H1 (cell line): ENCODE results near the gene GRM4. TPM values are rescaled to one million over a fixed set of nuclear protein-coding genes. Genes with fewer than 3 reads are reported as not detected.

Experiments used
- CTCF ChIA-PET: fragments of 300-600 bp; sonication (Branson Sonifier 250); formaldehyde crosslinking; loops from one replicate; lab custom pipeline; 2021; ENCODE audit not compliant: partially characterized antibody; lab: Charles Lee
- POLR2A ChIA-PET: fragments of 300-600 bp; sonication (Branson Sonifier 250); formaldehyde crosslinking; loops from one replicate; lab custom pipeline; 2021; ENCODE audit warnings: inconsistent platforms; ENCODE audit not compliant: partially characterized antibody; lab: Charles Lee
- DNase-seq, 2 experiments: peaks; one replicate each; pipeline versions ENCODE4 v3.0.0 to v3.0.0-alpha.2; 2010 to 2022; ENCODE audit warnings: low spot score in 2 of 2, low read depth in 1 of 2, mixed read lengths in 1 of 2
- FAIRE-seq: peaks from 2 replicates; lab custom pipeline; 2011; peaks lifted over from hg19 to GRCh38; lab: Jason Lieb, UNC
- H2AFZ ChIP-seq: 2 replicates; pipeline ENCODE4 v1.8.1; 2012; ENCODE audit warnings: low read length, inconsistent platforms
- H2AK5ac ChIP-seq: 2 replicates; pipeline ENCODE4 v1.6.1; 2013; ENCODE audit warnings: low read depth, low read length
- H2BK120ac ChIP-seq: replicated peaks from 2 replicates; pipeline ENCODE3; 2013; ENCODE audit warnings: low read depth, low read length, inconsistent platforms
- H2BK12ac ChIP-seq: 2 replicates; pipeline ENCODE4 v1.6.1; 2013; ENCODE audit warnings: low read depth, low read length
- H2BK15ac ChIP-seq: 2 replicates; pipeline ENCODE4 v1.6.1; 2013; ENCODE audit warnings: low read length
- H2BK20ac ChIP-seq: 2 replicates; pipeline ENCODE4 v1.6.1; 2013; ENCODE audit warnings: low read length
- H2BK5ac ChIP-seq: 2 replicates; pipeline ENCODE4 v1.6.1; 2013; ENCODE audit warnings: low read depth, low read length
- H3K14ac ChIP-seq: 2 replicates; pipeline ENCODE4 v1.6.1; 2013; ENCODE audit warnings: inconsistent platforms; ENCODE audit not compliant: insufficient read length
- H3K18ac ChIP-seq: 2 replicates; pipeline ENCODE4 v1.6.1; 2013; ENCODE audit warnings: low read length; ENCODE audit errors: extremely low read depth
- H3K23ac ChIP-seq: 2 replicates; pipeline ENCODE4 v1.6.1; 2013; ENCODE audit warnings: inconsistent platforms; ENCODE audit not compliant: insufficient read length
- H3K23me2 ChIP-seq: 2 replicates; pipeline ENCODE4 v1.6.1; 2013; ENCODE audit warnings: low read depth, low read length
- H3K27ac ChIP-seq: 2 replicates; pipeline ENCODE4 v1.6.1; 2011; ENCODE audit warnings: low read depth, low read length, inconsistent platforms
- H3K27me3 ChIP-seq, 4 experiments: replicated peaks in 1 of 4; 1 replicate in 1 of 4; 2 replicates in 3 of 4; pipeline versions ENCODE4 v1.6.1 to v1.8.1; 2011 to 2013; ENCODE audit warnings: low read length in 3 of 4, mild to moderate bottlenecking in 3 of 4, inconsistent platforms in 2 of 4, mixed read lengths in 2 of 4, moderate library complexity in 1 of 4; ENCODE audit not compliant: control insufficient read depth in 3 of 4, insufficient read depth in 3 of 4; ENCODE audit errors: extremely low read depth in 1 of 4
- H3K36me3 ChIP-seq, 4 experiments: 2 replicates each; pipeline versions ENCODE4 v1.6.1 to v1.8.1; 2011 to 2013; ENCODE audit warnings: mild to moderate bottlenecking in 4 of 4, low read length in 3 of 4, moderate library complexity in 2 of 4, control low read depth in 1 of 4, inconsistent platforms in 1 of 4; ENCODE audit not compliant: insufficient read depth in 4 of 4, control insufficient read depth in 2 of 4
- H3K4ac ChIP-seq: replicated peaks from 2 replicates; pipeline ENCODE3; 2013; ENCODE audit warnings: low read length, low read depth, mixed read lengths, inconsistent platforms; ENCODE audit not compliant: insufficient read length
- H3K4me1 ChIP-seq, 4 experiments: replicated peaks in 1 of 4; 1 replicate in 1 of 4; 2 replicates in 3 of 4; pipeline versions ENCODE4 v1.6.1 to v1.8.1; 2011 to 2013; ENCODE audit warnings: low read length in 3 of 4, inconsistent platforms in 2 of 4, mixed read lengths in 1 of 4; ENCODE audit not compliant: insufficient read depth in 4 of 4, control insufficient read depth in 3 of 4
- H3K4me2 ChIP-seq, 2 experiments: 2 replicates each; pipeline versions ENCODE4 v1.6.1 to v1.8.1; 2011 to 2013; ENCODE audit warnings: low read depth in 2 of 2, low read length in 2 of 2, control low read depth in 1 of 2, inconsistent platforms in 1 of 2, mild to moderate bottlenecking in 1 of 2; ENCODE audit not compliant: insufficient read depth in 1 of 2
- H3K4me3 ChIP-seq, 4 experiments: fragments of 200-600, 300-600 bp in 1 of 4; sonication (generic), shearing (Covaris generic), sonication (Bioruptor Twin) in 1 of 4; 2 replicates each; pipeline versions ENCODE4 v1.5.1 to v1.8.1; 2011 to 2016; ENCODE audit warnings: low read length in 4 of 4, low read depth in 3 of 4, control low read depth in 2 of 4, inconsistent platforms in 2 of 4, mild to moderate bottlenecking in 2 of 4, mixed read lengths in 1 of 4, moderate library complexity in 1 of 4; ENCODE audit not compliant: insufficient read depth in 2 of 4; ENCODE audit errors: extremely low read depth in 1 of 4
- H3K56ac ChIP-seq: replicated peaks from 2 replicates; pipeline ENCODE3; 2013; ENCODE audit warnings: low read depth, mild to moderate bottlenecking, mixed read lengths, low read length, inconsistent platforms; ENCODE audit not compliant: insufficient read length
- H3K79me1 ChIP-seq: 2 replicates; pipeline ENCODE4 v1.6.1; 2013; ENCODE audit warnings: low read depth, low read length, control low read depth
- H3K79me2 ChIP-seq, 2 experiments: 2 replicates each; pipeline versions ENCODE4 v1.6.1 to v1.8.1; 2012 to 2013; ENCODE audit warnings: low read length in 2 of 2, mild to moderate bottlenecking in 2 of 2, inconsistent platforms in 1 of 2; ENCODE audit not compliant: insufficient read depth in 2 of 2, control insufficient read depth in 1 of 2
- H3K9ac ChIP-seq, 4 experiments: replicated peaks in 1 of 4; 1 replicate in 1 of 4; 2 replicates in 3 of 4; pipeline versions ENCODE4 v1.6.1 to v1.8.1; 2011 to 2013; ENCODE audit warnings: low read depth in 3 of 4, low read length in 3 of 4, control low read depth in 2 of 4, mild to moderate bottlenecking in 2 of 4, moderate library complexity in 2 of 4, inconsistent platforms in 1 of 4; ENCODE audit errors: extremely low read depth in 1 of 4
- H3K9me3 ChIP-seq, 2 experiments: 2 replicates each; pipeline versions ENCODE4 v1.6.1 to v1.8.1; 2012 to 2013; ENCODE audit warnings: mild to moderate bottlenecking in 2 of 2, moderate library complexity in 2 of 2, control low read depth in 1 of 2, inconsistent platforms in 1 of 2, low read depth in 1 of 2, low read length in 1 of 2, mixed read lengths in 1 of 2; ENCODE audit not compliant: insufficient read depth in 2 of 2
- H4K20me1 ChIP-seq, 2 experiments: replicated peaks in 1 of 2; 2 replicates each; pipeline versions ENCODE3 to v1.8.1; 2011 to 2013; ENCODE audit warnings: inconsistent platforms in 2 of 2, low read length in 2 of 2, mild to moderate bottlenecking in 1 of 2; ENCODE audit not compliant: insufficient read depth in 2 of 2, control insufficient read depth in 1 of 2
- H4K5ac ChIP-seq: 2 replicates; pipeline ENCODE4 v1.6.1; 2013; ENCODE audit warnings: low read length, low read depth, mixed read lengths, inconsistent platforms; ENCODE audit not compliant: insufficient read length
- H4K8ac ChIP-seq: 2 replicates; pipeline ENCODE4 v1.8.0; 2013; ENCODE audit warnings: mild to moderate bottlenecking, moderate library complexity, low read length, inconsistent platforms; ENCODE audit not compliant: insufficient read depth; ENCODE audit errors: extremely low read depth
- H4K91ac ChIP-seq: replicated peaks from 2 replicates; pipeline ENCODE3; 2013; ENCODE audit warnings: low read length, mixed read lengths, inconsistent platforms; ENCODE audit not compliant: insufficient read length
- CHD1 ChIP-seq: IDR thresholded peaks from 2 replicates; pipeline ENCODE4 v1.6.1; 2012; ENCODE audit warnings: low read depth, low read length, improper control_type of control experiment
- CHD2 ChIP-seq: IDR thresholded peaks from 2 replicates; pipeline ENCODE4 v1.6.1; 2012; ENCODE audit warnings: low read length, improper control_type of control experiment
- CREB1 ChIP-seq: IDR thresholded peaks from 2 replicates; pipeline ENCODE4 v1.6.1; 2012; ENCODE audit warnings: inconsistent platforms
- KDM1A ChIP-seq: fragments of 200-600, 300-600 bp; sonication (generic); IDR thresholded peaks from 2 replicates; pipeline ENCODE4 v1.7.1; 2016; ENCODE audit warnings: mild to moderate bottlenecking, low read length, borderline replicate concordance
- POLR2A ChIP-seq, 2 experiments: IDR thresholded peaks; 1 replicate in 1 of 2; 2 replicates in 1 of 2; pipeline ENCODE4 v1.6.1; 2011; ENCODE audit warnings: low read depth in 2 of 2, low read length in 2 of 2, mild to moderate bottlenecking in 2 of 2; ENCODE audit errors: control extremely low read depth in 1 of 2
- TEAD4 ChIP-seq: IDR thresholded peaks from 2 replicates; pipeline ENCODE4 v1.6.1; 2012; ENCODE audit warnings: low read depth, low read length, inconsistent platforms, mixed read lengths
- WGBS, 2 experiments: shearing (Covaris generic) in 1 of 2; methylation state at CpG; one replicate each; pipeline versions ENCODE4 v1.1.6 to v1.1.7; 2013 to 2015; ENCODE audit warnings: low lambda C conversion rate in 2 of 2, mixed read lengths in 2 of 2, inconsistent platforms in 1 of 2, low coverage in 1 of 2, missing lambda C conversion rate in 1 of 2; ENCODE audit not compliant: insufficient replicate concordance in 2 of 2, insufficient coverage in 1 of 2, insufficient read length in 1 of 2; ENCODE audit errors: extremely low coverage in 1 of 2, missing lambda C conversion rate in 1 of 2; 5-methylcytosine and 5-hydroxymethylcytosine counted together
- polyA plus RNA-seq, 7 experiments: library from polyadenylated mRNA; depleted of rRNA in 3 of 7; stranded (reverse) in 5 of 7; unstranded in 2 of 7; fragments of >200 nt in 5 of 7; fragments of 200-250 nt in 2 of 7; gene quantifications; 1 replicate in 5 of 7; 2 replicates in 1 of 7; 4 replicates in 1 of 7; pipeline versions ENCODE4 v1.2.1 to v1.2.3, GENCODE V29; 2011 to 2013; ENCODE audit warnings: missing spikeins in 2 of 7, mixed read lengths in 2 of 7
- total RNA-seq: library from RNA; stranded (reverse); fragmentation: NEBNext Ultra II Directional; extraction: Animal tissue kit (Norgen Biotek cat#: 25700); gene quantifications from 2 replicates; pipeline ENCODE4 v1.2.1, GENCODE V29; 2021

Gene GRM4
- total and polyA plus RNA-seq, 2 of the 8 experiments (the other 6 are each of a cell fraction or from before 2014, with no cell fraction given) = 19.6 to 21.5 TPM

GRCh38 chr6:34100788-34101187, 45.1 kb downstream of the GRM4 start:
- Histone ChIP-seq H2BK12ac (no peak overlapping the region), H3K4me3 (no peak overlapping the region), H3K18ac (no peak overlapping the region), H3K36me3 (no peaks in the 10 kb centered on the region; a peak in 1 of 8 replicates), H3K79me2 (no peaks in the 10 kb centered on the region), H3K27me3 (no peaks in the 10 kb centered on the region), H2BK20ac (no peak overlapping the region), H4K5ac (no peak overlapping the region)
- CTCF ChIA-PET = interaction anchor here (0.6 to 2.1 kb wide), 12 partner anchors 9 to 55 kb away, joined by 3 to 8 read pairs (median 3); no protein-coding TSS in a partner anchor
- POLR2A ChIA-PET = interaction anchor here (0.8 kb wide), 2 partner anchors 10 to 15 kb away, joined by 3 read pairs; no protein-coding TSS in a partner anchor
- TF ChIP-seq TEAD4 = no peak
- no peak for TF ChIP-seq CHD2
- TF ChIP-seq CHD1 = no peak
- no peak for TF ChIP-seq KDM1A
- TF ChIP-seq POLR2A (IDR thresholded peaks at IDR 0.05; ENCODE audit: control extremely low read depth in 1 of 2, low read depth in 2 of 2, low read length in 2 of 2) = no peak
- no peak for TF ChIP-seq CREB1
- TF ChIP-seq, all 59 proteins: peak for 0
- no peak overlapping the region for H3K4me2 ChIP-seq
- no peak overlapping the region for H4K91ac ChIP-seq
- peaks cover 3 to 5% of the 10 kb centered on the region in 2 experiments for H4K20me1 ChIP-seq
- no peak overlapping the region; a peak in 1 of 7 replicates for H3K9ac ChIP-seq
- H2BK120ac ChIP-seq = no peak overlapping the region
- 94% methylated on average over 7 of the region's 7 CpGs; no CpG with 5 or more reads in 1 of the 2 experiments for WGBS, 2 experiments
- no peak for FAIRE-seq
- no peaks in the 10 kb centered on the region for H3K9me3 ChIP-seq
- no peaks in the 10 kb centered on the region for H3K23me2 ChIP-seq
- no peak overlapping the region for H3K56ac ChIP-seq
- no peak overlapping the region for H3K23ac ChIP-seq
- no peak overlapping the region for H3K4ac ChIP-seq
- H2AFZ ChIP-seq = no peak overlapping the region
- H3K4me1 ChIP-seq = peaks cover 0 to 21% (median 13%) of the 10 kb centered on the region in 4 experiments; a peak in 6 of 7 replicates
- no peak for DNase-seq
- H2BK15ac ChIP-seq = no peak overlapping the region
- no peak overlapping the region for H3K14ac ChIP-seq
- no peak overlapping the region for H2AK5ac ChIP-seq
- no peak overlapping the region for H4K8ac ChIP-seq
- H2BK5ac ChIP-seq = no peak overlapping the region
- peaks cover 4% of the 10 kb centered on the region for H3K79me1 ChIP-seq
- no peak overlapping the region for H3K27ac ChIP-seq
